PFSK-1 (cell line): Measurements from ENCODE around the gene CHEK2.

Source experiments
- FOXP2 ChIP-seq: optimal IDR thresholded peaks from 2 replicates; pipeline ENCODE3; 2011; ENCODE audit warnings: borderline replicate concordance, control low read depth, inconsistent platforms; ENCODE audit not compliant: insufficient read depth; ENCODE audit errors: extremely low read length, extremely low read depth
- POLR2AphosphoS5 ChIP-seq: IDR thresholded peaks from 2 replicates; pipeline ENCODE4 v1.6.1; 2012; ENCODE audit warnings: low read depth, mild to moderate bottlenecking, control low read depth, low read length, moderate library complexity
- SIN3A ChIP-seq: IDR thresholded peaks from 2 replicates; pipeline ENCODE4 v1.6.1; 2012; ENCODE audit warnings: mild to moderate bottlenecking, low read length, moderate library complexity, borderline replicate concordance; ENCODE audit not compliant: insufficient read depth
- TAF1 ChIP-seq: IDR thresholded peaks from 2 replicates; pipeline ENCODE4 v1.6.1; 2012; ENCODE audit warnings: low read length, control low read depth, borderline replicate concordance; ENCODE audit not compliant: insufficient read depth
- TF ChIP-seq, protein P1 (sequence below), 2 experiments: IDR thresholded peaks; 2 replicates each; pipeline versions ENCODE4 v1.6.1 to v1.8.0; 2011 to 2012; ENCODE audit warnings: low read depth in 2 of 2, low read length in 2 of 2, control low read depth in 1 of 2, inconsistent platforms in 1 of 2, mild to moderate bottlenecking in 1 of 2, moderate library complexity in 1 of 2; ENCODE audit not compliant: insufficient read depth in 1 of 2

DNA sequence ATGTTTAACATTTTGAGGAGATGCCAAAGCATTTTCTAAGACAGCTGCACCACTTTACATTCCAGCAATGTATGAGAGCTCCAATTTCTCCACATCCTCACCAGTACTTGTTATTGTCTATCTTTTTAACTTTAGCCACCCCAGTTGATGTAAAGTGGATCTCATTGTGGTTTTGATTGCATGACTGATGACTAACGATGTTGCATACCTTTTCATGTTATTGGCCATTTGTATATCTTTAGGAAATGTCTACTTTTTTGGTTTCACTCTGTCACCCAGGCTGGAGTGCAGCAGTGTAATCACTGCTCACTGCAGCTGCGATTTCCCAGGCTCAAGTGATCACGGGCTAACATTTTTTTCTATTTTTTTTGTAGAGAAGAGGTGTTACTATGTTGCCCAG lies 70.9 kb downstream of the CHEK2 start:
- TF ChIP-seq TAF1 (no peak), POLR2AphosphoS5 (no peak), SIN3A (no peak), FOXP2 (no peak)
- TF ChIP-seq, protein P1, sequence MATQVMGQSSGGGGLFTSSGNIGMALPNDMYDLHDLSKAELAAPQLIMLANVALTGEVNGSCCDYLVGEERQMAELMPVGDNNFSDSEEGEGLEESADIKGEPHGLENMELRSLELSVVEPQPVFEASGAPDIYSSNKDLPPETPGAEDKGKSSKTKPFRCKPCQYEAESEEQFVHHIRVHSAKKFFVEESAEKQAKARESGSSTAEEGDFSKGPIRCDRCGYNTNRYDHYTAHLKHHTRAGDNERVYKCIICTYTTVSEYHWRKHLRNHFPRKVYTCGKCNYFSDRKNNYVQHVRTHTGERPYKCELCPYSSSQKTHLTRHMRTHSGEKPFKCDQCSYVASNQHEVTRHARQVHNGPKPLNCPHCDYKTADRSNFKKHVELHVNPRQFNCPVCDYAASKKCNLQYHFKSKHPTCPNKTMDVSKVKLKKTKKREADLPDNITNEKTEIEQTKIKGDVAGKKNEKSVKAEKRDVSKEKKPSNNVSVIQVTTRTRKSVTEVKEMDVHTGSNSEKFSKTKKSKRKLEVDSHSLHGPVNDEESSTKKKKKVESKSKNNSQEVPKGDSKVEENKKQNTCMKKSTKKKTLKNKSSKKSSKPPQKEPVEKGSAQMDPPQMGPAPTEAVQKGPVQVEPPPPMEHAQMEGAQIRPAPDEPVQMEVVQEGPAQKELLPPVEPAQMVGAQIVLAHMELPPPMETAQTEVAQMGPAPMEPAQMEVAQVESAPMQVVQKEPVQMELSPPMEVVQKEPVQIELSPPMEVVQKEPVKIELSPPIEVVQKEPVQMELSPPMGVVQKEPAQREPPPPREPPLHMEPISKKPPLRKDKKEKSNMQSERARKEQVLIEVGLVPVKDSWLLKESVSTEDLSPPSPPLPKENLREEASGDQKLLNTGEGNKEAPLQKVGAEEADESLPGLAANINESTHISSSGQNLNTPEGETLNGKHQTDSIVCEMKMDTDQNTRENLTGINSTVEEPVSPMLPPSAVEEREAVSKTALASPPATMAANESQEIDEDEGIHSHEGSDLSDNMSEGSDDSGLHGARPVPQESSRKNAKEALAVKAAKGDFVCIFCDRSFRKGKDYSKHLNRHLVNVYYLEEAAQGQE (IDR thresholded peaks at IDR 0.05; ENCODE audit: insufficient read depth in 1 of 2, low read depth in 2 of 2, low read length in 2 of 2): no peak
